IPS DF 6.9 (cell line): ENCODE results near the gene LGMN.
A peak's percentile ranks its signal among the peaks of the same experiment; 100 is the strongest.

Experiments
- DNase-seq: peaks from one replicate; pipeline ENCODE4 v3.0.0-alpha.2; 2013; ENCODE audit warnings: low read depth, low spot score
- H3K27ac ChIP-seq: one replicate; pipeline ENCODE4 v1.5.1; 2013; ENCODE audit warnings: low read length, control low read depth
- H3K27me3 ChIP-seq: 2 replicates; pipeline ENCODE4 v1.6.1; 2013; ENCODE audit warnings: mild to moderate bottlenecking, low read length; ENCODE audit not compliant: control insufficient read depth, insufficient read depth
- H3K36me3 ChIP-seq: 2 replicates; pipeline ENCODE4 v1.6.1; 2013; ENCODE audit warnings: low read length; ENCODE audit not compliant: control insufficient read depth, insufficient read depth
- H3K4me1 ChIP-seq: 2 replicates; pipeline ENCODE4 v1.6.1; 2013; ENCODE audit warnings: low read length; ENCODE audit not compliant: control insufficient read depth, insufficient read depth
- H3K4me3 ChIP-seq: 2 replicates; pipeline ENCODE4 v1.5.1; 2013; ENCODE audit warnings: mild to moderate bottlenecking, low read length
- H3K9me3 ChIP-seq: 2 replicates; pipeline ENCODE4 v1.6.1; 2013; ENCODE audit warnings: low read length, inconsistent platforms; ENCODE audit not compliant: control insufficient read depth, insufficient read depth
- WGBS: extraction: QIAGEN DNeasy Blood & Tissue Kit; methylation state at CpG from one replicate; pipeline ENCODE4 v1.1.7; 2013; ENCODE audit warnings: mixed read lengths, missing lambda C conversion rate; ENCODE audit not compliant: insufficient read length, insufficient coverage; 5-methylcytosine and 5-hydroxymethylcytosine counted together

The LGMN gene

DNA sequence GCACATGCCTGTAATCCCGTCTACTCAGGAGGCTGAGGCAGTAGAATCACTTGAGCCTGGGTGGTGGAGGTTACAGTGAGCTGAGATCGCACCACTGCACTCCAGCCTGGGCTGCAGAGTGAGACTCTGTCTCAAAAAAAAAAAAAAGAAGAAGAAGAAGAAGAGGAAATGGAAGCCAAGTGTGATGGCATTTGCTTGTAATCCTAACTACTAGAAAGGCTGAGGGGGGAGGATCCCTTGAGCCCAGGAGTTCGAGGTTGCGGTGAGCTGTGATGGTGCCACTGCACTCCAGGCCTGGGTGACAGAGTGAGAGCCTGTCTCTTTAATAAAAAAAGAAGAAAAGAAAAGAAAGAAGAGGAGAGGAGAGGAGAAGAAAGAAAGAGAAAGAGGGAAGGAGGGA lies 52.1 kb downstream of the LGMN start:
- H3K27me3 ChIP-seq: no peaks in the 10 kb centered on the region

DNA sequence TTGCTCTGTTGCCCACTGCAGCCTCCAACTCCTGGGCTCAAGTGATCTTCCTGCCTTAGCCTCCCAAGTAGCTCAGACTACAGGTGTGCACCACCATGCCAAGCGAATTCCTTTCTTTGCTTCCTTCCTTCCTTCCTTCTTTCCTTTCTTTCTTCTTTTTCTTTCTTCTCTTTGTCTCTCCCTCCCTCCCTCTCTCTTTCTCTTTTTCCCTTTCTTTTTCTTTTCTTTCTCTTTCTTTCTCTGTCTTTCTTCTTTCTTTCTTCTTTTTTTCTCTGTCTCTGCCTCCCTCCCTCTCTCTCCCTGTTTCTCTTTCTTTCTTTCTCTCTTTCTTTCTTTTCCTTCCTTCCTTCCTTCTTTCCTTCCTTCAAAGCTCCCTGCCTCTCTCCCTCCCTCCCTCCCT lies 52.9 kb downstream of the LGMN start:
- no peaks in the 10 kb centered on the region for H3K36me3 ChIP-seq
- H3K4me3 ChIP-seq: no peak overlapping the region
- H3K4me1 ChIP-seq: no peaks in the 10 kb centered on the region
- no peaks in the 10 kb centered on the region for H3K27me3 ChIP-seq
- DNase-seq: no peak
- no peak overlapping the region for H3K27ac ChIP-seq
- no CpG with 5 or more reads among the region's 1 CpG for WGBS
- H3K9me3 ChIP-seq: no peaks in the 10 kb centered on the region

More for the DNA sequence above, 52.1 kb downstream of the LGMN start:
- Histone ChIP-seq H3K4me1 (no peaks in the 10 kb centered on the region), H3K9me3 (no peaks in the 10 kb centered on the region), H3K36me3 (no peaks in the 10 kb centered on the region), H3K27ac (no peak overlapping the region), H3K4me3 (no peak overlapping the region)
- no CpG with 5 or more reads among the region's 4 CpGs for WGBS
- no peak for DNase-seq

DNA sequence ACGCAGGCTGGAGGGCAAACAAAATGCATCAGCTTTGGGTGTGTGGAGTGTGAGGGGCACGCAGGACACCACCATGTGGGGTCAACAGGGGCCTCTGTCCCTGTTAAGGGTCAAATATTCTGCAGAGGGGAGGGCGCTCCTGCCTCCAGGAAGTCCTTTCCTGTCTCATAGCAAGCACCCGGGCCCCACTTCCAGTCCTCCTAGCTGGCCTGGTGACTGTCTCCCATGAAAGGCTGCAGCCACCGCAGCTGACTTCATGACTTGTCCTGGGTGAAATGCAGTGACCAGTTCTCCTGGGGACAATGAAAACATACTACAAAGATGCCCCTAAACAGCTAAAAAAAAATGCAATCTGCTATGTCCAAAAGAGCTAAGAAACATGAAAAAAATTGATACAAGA lies 53.6 kb downstream of the LGMN start:
- H3K36me3 ChIP-seq: no peaks in the 10 kb centered on the region
- no peak overlapping the region for H3K27ac ChIP-seq
- no peaks in the 10 kb centered on the region for H3K4me1 ChIP-seq
- H3K9me3 ChIP-seq: no peaks in the 10 kb centered on the region
- no peak overlapping the region for H3K4me3 ChIP-seq
- no peak for DNase-seq
- no peaks in the 10 kb centered on the region for H3K27me3 ChIP-seq
- no CpG with 5 or more reads among the region's 5 CpGs for WGBS

GRCh38 chr14:92693998-92694795 lies 54.2 kb downstream of the LGMN start:
- Histone ChIP-seq H3K27me3 (no peaks in the 10 kb centered on the region), H3K9me3 (no peaks in the 10 kb centered on the region), H3K27ac (no peak overlapping the region), H3K4me1 (no peaks in the 10 kb centered on the region), H3K36me3 (no peaks in the 10 kb centered on the region), H3K4me3 (no peak overlapping the region)
- no peak for DNase-seq
- no CpG with 5 or more reads among the region's 18 CpGs for WGBS

GRCh38 chr14:92692822-92693226 lies 55.6 kb downstream of the LGMN start:
- no peaks in the 10 kb centered on the region; the same call in 1 of the 2 replicates for H3K4me1 ChIP-seq
- H3K27ac ChIP-seq: no peak overlapping the region
- no peak for DNase-seq
- H3K27me3 ChIP-seq: peaks cover 2% of the 10 kb centered on the region; the same call in 1 of the 2 replicates
- WGBS: no CpG with 5 or more reads among the region's 2 CpGs
- H3K36me3 ChIP-seq: no peaks in the 10 kb centered on the region; the same call in 1 of the 2 replicates
- H3K4me3 ChIP-seq: no peak overlapping the region
- no peaks in the 10 kb centered on the region for H3K9me3 ChIP-seq

DNA sequence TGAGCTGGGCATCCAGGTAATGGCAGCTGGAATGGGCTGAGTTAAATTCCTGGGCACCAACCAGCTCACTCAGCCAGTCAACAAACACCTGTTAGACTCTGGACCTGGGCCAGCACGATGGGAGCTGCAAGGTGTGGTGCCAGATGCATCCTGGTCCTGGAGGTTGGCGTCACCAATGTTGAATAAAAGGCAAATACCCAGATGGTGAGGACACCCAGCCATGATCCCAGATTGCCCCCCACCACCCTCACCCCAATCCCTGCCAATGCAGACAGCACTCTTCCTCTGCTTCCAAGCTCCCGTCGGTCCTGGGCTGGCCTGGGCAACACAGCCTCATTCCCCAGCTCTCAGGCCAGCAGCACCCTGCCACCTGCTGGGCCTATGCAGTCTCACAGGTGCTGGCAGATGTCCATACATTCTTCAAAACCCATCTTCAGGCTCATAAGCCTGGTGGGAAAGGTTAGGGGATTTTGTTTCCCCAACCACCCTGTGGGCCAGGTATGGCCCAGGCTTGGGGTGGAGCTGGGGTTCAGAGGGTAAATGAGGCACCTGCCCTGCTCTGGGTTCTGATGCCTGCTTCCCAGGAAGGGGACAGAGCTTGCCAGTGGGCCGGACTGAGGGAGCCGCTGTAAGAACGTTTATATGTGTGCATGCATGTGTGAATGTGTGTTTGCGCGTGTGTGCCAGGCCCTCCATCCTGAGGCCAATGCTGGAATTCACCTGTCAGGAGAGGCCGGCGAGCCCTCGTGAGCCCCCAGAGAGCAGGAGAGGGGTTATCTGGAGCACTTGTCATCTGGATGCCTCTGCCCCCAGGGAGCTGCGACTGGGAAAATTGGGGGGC lies 58.0 kb downstream of the LGMN start:
- DNase-seq: no peak
- Histone ChIP-seq H3K36me3 (no peaks in the 10 kb centered on the region; the same call in 1 of the 2 replicates), H3K9me3 (no peaks in the 10 kb centered on the region), H3K4me3 (no peak overlapping the region), H3K27ac (no peak overlapping the region), H3K27me3 (peaks cover 8% of the 10 kb centered on the region; the same call in 1 of the 2 replicates), H3K4me1 (peaks cover 5% of the 10 kb centered on the region)
- WGBS: no CpG with 5 or more reads among the region's 13 CpGs

GRCh38 chr14:92688434-92689375 lies 59.7 kb downstream of the LGMN start:
- H3K27me3 ChIP-seq: peaks cover 8% of the 10 kb centered on the region; the same call in 1 of the 2 replicates
- H3K27ac ChIP-seq: no peak overlapping the region
- H3K9me3 ChIP-seq: no peaks in the 10 kb centered on the region
- no CpG with 5 or more reads among the region's 30 CpGs for WGBS
- no peak for DNase-seq
- H3K4me3 ChIP-seq: no peak overlapping the region
- H3K36me3 ChIP-seq: no peaks in the 10 kb centered on the region; the same call in 1 of the 2 replicates
- H3K4me1 ChIP-seq: peaks cover 5% of the 10 kb centered on the region

GRCh38 chr14:92687681-92688433 lies 60.6 kb downstream of the LGMN start:
- Histone ChIP-seq H3K27ac (no peak overlapping the region), H3K36me3 (no peaks in the 10 kb centered on the region; the same call in 1 of the 2 replicates), H3K4me3 (peak overlapping the region; percentile 43; the same call in 1 of the 2 replicates), H3K9me3 (no peaks in the 10 kb centered on the region), H3K4me1 (peaks cover 5% of the 10 kb centered on the region), H3K27me3 (peaks cover 8% of the 10 kb centered on the region; the same call in 1 of the 2 replicates)
- WGBS: no CpG with 5 or more reads among the region's 80 CpGs
- DNase-seq: no peak

DNA sequence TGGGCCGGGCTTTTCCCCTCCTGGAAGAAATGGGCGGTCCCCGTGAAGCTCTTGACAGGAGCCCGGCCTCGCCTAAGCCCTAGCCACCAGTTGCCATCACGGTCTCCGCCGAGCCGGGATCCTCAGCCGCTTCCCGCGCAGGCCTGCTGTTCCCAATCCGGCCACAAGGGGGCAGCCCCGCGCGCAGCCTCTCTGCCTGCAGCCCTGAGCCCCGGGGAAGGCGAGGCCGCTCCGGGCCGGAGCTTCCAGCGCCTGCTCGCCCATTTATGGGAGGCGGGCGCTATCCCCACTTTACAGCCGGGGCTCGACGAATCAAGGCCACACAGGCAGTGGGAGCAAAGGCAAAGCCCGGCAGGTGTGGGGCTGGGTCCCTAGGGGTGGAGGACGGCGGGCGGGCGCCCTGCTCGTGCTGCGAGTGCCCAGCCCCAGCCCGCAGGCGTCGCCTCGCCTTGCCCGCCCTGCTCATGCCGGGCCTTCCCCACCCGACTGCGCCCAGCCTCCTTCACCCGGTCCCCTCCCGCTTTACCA lies 61.5 kb downstream of the LGMN start:
- no CpG with 5 or more reads among the region's 45 CpGs for WGBS
- H3K4me3 ChIP-seq: peak overlapping the region; percentile 43; the same call in 1 of the 2 replicates
- DNase-seq: no peak
- no peaks in the 10 kb centered on the region for H3K9me3 ChIP-seq
- H3K36me3 ChIP-seq: no peaks in the 10 kb centered on the region; the same call in 1 of the 2 replicates
- H3K27ac ChIP-seq: no peak overlapping the region
- peaks cover 8% of the 10 kb centered on the region; the same call in 1 of the 2 replicates for H3K27me3 ChIP-seq
- H3K4me1 ChIP-seq: peaks cover 5% of the 10 kb centered on the region
